Prostate gland (tissue), 2 donors: ENCODE measurements around the gene MIOX. TPM values are rescaled to one million over a fixed set of nuclear protein-coding genes. Genes with fewer than 3 reads are reported as not detected.

Source experiments
- DNase-seq: peaks from one replicate; pipeline ENCODE4 v3.0.0-alpha.2; 2019; ENCODE audit warnings: low spot score
- H3K27ac ChIP-seq, 2 donors: fragments of 200-600 bp; sonication (generic); 2 replicates each; pipeline ENCODE4 v1.5.1; 2017 to 2019
- H3K27me3 ChIP-seq: fragments of 200-600 bp; sonication (generic); replicated peaks from 2 replicates; pipeline ENCODE4 v1.5.1; 2019; ENCODE audit not compliant: insufficient read depth
- H3K36me3 ChIP-seq, 2 donors: fragments of 200-600 bp; sonication (generic); 1 replicate in 1 of 2; 2 replicates in 1 of 2; pipeline versions ENCODE4 v1.5.1 to v1.8.1; 2017 to 2019
- H3K4me1 ChIP-seq: fragments of 200-600 bp; sonication (generic); replicated peaks from 2 replicates; pipeline ENCODE4 v1.5.1; 2019
- H3K4me3 ChIP-seq, 2 donors: fragments of 200-600 bp; sonication (generic); 2 replicates each; pipeline ENCODE4 v1.5.1; 2017 to 2019
- H3K9me3 ChIP-seq: fragments of 200-600 bp; sonication (generic); 2 replicates; pipeline ENCODE4 v1.5.1; 2017
- POLR2A ChIP-seq: fragments of 450-650 bp; IDR thresholded peaks from one replicate; pipeline ENCODE4 v1.6.1; 2016; ENCODE audit warnings: antibody characterized with exemption, mild to moderate bottlenecking
- POLR2AphosphoS5 ChIP-seq: sonication (generic); formaldehyde crosslinking; IDR thresholded peaks from one replicate; pipeline ENCODE4 v1.6.1; 2017; ENCODE audit warnings: antibody characterized with exemption
- WGBS: methylation state at CpG from one replicate; pipeline ENCODE4 v1.1.5; 2018; 5-methylcytosine and 5-hydroxymethylcytosine counted together
- intact Hi-C: fragments of 100-400 bp; cut with DNase I; formaldehyde crosslinking; loops from one replicate; pipeline ENCODE4 v1.14.2; 2022
- total RNA-seq, 2 donors: library from RNA; depleted of rRNA; stranded (reverse); fragments of >200 nt; gene quantifications; one replicate each; pipeline ENCODE4 v1.1.0, GENCODE V29; 2016
- TF ChIP-seq, protein P1 (sequence below), 4 experiments: fragments of 200-600 bp in 2 of 4; fragments of 450-650 bp in 2 of 4; sonication (generic) in 2 of 4; IDR thresholded peaks; 1 replicate in 3 of 4; 2 replicates in 1 of 4; pipeline ENCODE4 v1.5.1; 2016 to 2019; ENCODE audit warnings: antibody characterized with exemption in 4 of 4, mild to moderate bottlenecking in 2 of 4, moderate library complexity in 2 of 4

Gene MIOX
- total RNA-seq, 2 donors from 2014 or later, result not detected

- WGBS, result 71% methylated on average over 51 of the region's 54 CpGs
- Histone ChIP-seq H3K4me1 (peaks cover 2% of the 10 kb centered on the region), H3K4me3 (no peak overlapping the region), H3K27me3 (no peaks in the 10 kb centered on the region), H3K36me3 (peaks cover 0 to 7% of the 10 kb centered on the region in 2 donors), H3K27ac (peak overlapping the region in 1 of 2 donors; percentile 57), H3K9me3 (no peaks in the 10 kb centered on the region)
- no peak for DNase-seq
- TF ChIP-seq, protein P1, sequence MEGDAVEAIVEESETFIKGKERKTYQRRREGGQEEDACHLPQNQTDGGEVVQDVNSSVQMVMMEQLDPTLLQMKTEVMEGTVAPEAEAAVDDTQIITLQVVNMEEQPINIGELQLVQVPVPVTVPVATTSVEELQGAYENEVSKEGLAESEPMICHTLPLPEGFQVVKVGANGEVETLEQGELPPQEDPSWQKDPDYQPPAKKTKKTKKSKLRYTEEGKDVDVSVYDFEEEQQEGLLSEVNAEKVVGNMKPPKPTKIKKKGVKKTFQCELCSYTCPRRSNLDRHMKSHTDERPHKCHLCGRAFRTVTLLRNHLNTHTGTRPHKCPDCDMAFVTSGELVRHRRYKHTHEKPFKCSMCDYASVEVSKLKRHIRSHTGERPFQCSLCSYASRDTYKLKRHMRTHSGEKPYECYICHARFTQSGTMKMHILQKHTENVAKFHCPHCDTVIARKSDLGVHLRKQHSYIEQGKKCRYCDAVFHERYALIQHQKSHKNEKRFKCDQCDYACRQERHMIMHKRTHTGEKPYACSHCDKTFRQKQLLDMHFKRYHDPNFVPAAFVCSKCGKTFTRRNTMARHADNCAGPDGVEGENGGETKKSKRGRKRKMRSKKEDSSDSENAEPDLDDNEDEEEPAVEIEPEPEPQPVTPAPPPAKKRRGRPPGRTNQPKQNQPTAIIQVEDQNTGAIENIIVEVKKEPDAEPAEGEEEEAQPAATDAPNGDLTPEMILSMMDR (IDR thresholded peaks at IDR 0.05), result no peak
- TF ChIP-seq POLR2AphosphoS5 (no peak), POLR2A (no peak)
- intact Hi-C loops, result no loop called here
These were observed 39.7 kb upstream of the MIOX start for GRCh38 chr22:50446708-50447575.

- no peak for DNase-seq
- Histone ChIP-seq H3K4me1 (peaks cover 2% of the 10 kb centered on the region), H3K27ac (peak overlapping the region in 1 of 2 donors; percentile 57), H3K36me3 (peaks cover 0 to 7% of the 10 kb centered on the region in 2 donors), H3K9me3 (no peaks in the 10 kb centered on the region), H3K4me3 (no peak overlapping the region), H3K27me3 (no peaks in the 10 kb centered on the region)
- 84% methylated on average over 24 of the region's 27 CpGs for WGBS
- intact Hi-C loops, result no loop called here
- TF ChIP-seq, protein P1 (IDR thresholded peaks at IDR 0.05), result no peak
- TF ChIP-seq POLR2AphosphoS5 (peak; percentile 8), POLR2A (no peak)
These were observed 38.8 kb upstream of the MIOX start for GRCh38 chr22:50447576-50448551.

DNA sequence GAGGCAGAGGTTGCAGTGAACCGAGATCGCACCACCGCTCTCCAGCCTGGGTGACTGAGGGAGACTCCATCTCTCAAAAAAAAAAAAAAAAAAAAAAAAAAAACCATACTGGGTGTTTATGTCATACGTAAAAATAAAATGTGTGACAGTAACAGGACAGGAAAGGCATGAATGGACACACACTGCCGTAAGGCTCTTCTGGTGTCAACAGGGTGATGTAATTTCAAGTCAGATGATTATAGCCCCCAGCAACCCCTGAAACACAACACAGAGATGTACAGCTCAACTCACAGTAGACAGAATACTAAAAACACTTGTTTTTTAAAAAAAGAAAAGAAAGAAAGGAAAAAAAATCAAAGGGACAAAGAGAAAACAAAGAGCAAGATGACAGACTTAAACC, 34.0 kb upstream of the MIOX start:
- intact Hi-C loops, result no loop called here
- TF ChIP-seq, protein P1 (IDR thresholded peaks at IDR 0.05), result no peak
- TF ChIP-seq POLR2AphosphoS5 (no peak), POLR2A (no peak)
- H3K9me3 ChIP-seq, result no peaks in the 10 kb centered on the region
- no peaks in the 10 kb centered on the region for H3K27me3 ChIP-seq
- H3K4me1 ChIP-seq, result peaks cover 2% of the 10 kb centered on the region
- peaks cover 6 to 26% of the 10 kb centered on the region in 2 donors for H3K36me3 ChIP-seq
- no peak for DNase-seq
- 84% methylated on average over 5 of the region's 5 CpGs for WGBS
- H3K27ac ChIP-seq, result no peak overlapping the region
- H3K4me3 ChIP-seq, result no peak overlapping the region

DNA sequence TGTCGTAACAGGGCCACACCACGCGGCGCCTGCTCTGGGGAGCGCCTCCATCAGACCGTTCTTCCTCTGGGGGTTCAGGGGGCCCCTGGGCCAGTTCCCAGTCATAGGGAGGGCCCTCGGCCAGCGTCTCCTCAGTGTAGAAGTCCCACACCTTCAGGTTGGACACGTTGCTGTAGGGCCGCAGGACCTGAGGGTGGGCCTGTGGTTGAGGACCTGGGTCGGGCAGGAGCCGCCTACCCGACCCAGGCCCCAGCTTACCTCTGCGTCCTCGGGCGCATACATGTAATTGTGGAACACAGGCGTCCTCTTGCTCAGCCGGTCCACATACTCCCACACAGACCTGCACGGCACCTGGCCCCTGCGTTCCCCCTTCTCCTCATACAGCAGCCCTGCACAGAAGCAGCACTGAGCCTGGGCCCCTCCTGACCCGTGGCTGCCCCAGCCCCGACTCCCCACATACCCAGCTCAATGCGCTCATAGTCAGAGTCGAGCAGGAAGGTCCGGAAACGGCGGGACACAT, 32.0 kb upstream of the MIOX start:
- H3K27me3 ChIP-seq, result no peaks in the 10 kb centered on the region

More for the DNA sequence above, 32.0 kb upstream of the MIOX start:
- DNase-seq, result no peak
- 95% methylated on average over 18 of the region's 27 CpGs for WGBS
- H3K36me3 ChIP-seq, result peaks cover 16 to 35% of the 10 kb centered on the region in 2 donors
- H3K27ac ChIP-seq, result no peak overlapping the region
- TF ChIP-seq POLR2A (no peak), POLR2AphosphoS5 (no peak)
- TF ChIP-seq, protein P1 (IDR thresholded peaks at IDR 0.05), result no peak
- no peaks in the 10 kb centered on the region for H3K9me3 ChIP-seq
- no peak overlapping the region for H3K4me3 ChIP-seq
- no peaks in the 10 kb centered on the region for H3K4me1 ChIP-seq
- intact Hi-C loops, result no loop called here
